IPS-18c (cell line): ENCODE data around the gene RNU6-1.

ENCODE experiments used
- H3K4me3 ChIP-seq: 2 replicates; pipeline ENCODE4 v1.7.0; 2013; ENCODE audit warnings: low read depth, mild to moderate bottlenecking, low read length, moderate library complexity; ENCODE audit not compliant: insufficient read depth
- H3K9me3 ChIP-seq: one replicate; pipeline ENCODE4 v1.6.1; 2013; ENCODE audit warnings: mild to moderate bottlenecking, low read length, moderate library complexity; ENCODE audit not compliant: control insufficient read depth, insufficient read depth

RNU6-1 gene

DNA sequence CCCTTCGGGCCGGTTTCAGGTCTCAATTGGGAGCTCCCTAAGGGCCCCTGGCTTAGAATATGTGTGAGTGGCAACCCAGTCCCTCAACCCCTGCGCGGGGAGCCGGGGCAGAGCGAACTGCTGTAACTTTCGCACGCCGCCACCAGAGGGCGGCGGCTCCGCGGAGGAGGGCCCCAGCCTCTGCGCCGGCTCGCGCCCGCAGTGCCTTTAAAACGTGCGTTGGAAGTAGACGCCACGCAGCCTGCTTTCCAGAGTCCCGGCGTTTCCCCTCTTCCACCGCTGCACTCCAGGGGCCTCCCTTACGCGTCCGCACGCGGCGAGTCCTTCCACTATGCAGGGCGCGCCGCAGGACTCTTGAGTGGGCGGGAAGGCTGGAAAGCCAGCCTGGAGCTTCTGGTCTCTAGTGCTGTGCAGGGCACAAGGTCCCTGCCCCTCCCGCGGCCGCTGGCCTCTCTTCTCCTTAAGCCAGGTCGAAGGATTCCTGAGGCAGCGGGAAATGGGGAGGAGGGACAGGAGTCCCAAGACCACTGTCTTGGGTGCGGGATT, 23.7 kb upstream of the RNU6-1 start:
- peak overlapping the region; percentile 50 for H3K4me3 ChIP-seq
- H3K9me3 ChIP-seq, result no peaks in the 10 kb centered on the region

DNA sequence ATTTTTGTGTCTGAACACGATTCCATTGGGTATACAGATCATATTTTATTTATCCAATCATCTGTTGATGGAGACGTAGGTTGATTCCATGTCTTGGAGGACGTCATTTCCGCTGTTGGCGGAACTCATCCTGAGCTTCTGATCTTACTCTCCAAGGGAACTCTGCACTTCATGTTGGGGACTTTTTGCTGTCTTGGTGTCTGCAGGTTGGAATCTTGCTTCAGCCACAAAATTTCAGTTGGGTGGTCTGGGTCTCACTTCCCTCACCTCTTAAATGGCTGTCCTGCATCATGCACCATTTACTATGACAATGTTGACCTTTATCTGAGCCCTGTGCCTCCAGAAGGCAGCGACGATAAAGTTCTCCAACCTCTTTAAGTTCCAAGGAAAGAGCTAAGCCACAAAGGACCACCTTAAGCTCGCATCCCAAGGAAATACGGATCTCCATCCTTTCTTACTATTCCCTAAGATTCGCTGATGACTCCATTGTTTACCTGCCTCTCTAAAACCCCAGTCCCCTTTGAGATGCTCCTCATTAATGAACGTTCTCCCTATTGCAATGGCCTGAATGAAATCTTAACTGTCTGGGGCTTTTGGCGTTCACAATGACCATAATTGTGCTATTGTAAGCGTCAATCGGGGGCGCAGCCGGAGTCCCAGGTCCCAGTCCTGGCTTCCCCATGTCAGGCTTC, 23.1 kb upstream of the RNU6-1 start:
- H3K4me3 ChIP-seq, result no peak overlapping the region
- no peaks in the 10 kb centered on the region for H3K9me3 ChIP-seq

DNA sequence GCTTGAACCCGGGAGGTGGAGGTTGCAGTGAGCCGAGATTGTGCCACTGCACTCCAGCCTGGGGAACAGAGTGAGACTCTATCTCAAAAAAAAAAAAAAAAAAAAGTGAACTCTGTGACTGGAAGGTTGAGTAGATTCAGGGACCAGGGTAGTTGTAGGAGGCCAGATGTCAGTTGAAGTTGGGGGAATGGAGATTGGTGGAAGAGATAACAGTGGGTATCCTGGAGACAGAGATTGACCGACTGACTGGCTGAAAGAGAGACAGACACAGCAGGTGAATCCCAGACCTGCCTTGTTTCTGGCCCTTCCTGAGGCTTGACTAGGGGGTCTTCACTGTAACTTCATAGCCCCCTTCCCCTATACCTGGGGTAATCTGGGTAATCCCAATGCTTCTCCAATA, 22.1 kb upstream of the RNU6-1 start:
- H3K9me3 ChIP-seq, result no peaks in the 10 kb centered on the region
- no peak overlapping the region for H3K4me3 ChIP-seq

DNA sequence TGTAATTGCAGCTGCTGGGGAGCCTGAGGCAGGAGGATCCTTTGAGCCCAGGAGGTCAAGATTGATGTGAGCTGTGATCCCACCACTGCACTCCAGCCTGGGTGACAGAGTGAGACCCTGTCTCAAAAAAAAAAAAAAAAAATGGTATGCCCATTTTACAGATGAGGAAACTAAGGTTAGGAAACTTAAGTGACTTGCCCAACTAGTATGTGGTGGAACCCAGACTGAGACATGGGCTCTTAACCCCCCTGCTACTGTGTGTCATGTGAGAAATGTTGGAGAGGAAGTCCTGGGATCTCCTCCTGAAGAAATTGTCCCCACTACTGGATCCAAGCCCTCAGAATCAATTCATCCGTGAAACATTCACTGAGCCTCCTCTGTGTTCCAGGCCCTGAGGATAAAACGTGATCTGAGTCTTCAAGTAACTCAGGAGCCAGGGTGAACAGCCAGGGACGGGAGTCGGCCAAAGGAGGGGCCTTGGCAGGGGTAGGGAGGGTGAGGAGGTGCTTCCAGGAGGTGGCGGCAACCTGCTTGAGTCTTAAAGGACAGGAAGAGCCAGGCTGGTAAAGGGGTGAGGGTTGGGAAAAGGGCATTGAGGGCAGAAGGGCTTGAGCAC, 19.6 kb upstream of the RNU6-1 start:
- Histone ChIP-seq H3K4me3 (no peak overlapping the region), H3K9me3 (no peaks in the 10 kb centered on the region)

DNA sequence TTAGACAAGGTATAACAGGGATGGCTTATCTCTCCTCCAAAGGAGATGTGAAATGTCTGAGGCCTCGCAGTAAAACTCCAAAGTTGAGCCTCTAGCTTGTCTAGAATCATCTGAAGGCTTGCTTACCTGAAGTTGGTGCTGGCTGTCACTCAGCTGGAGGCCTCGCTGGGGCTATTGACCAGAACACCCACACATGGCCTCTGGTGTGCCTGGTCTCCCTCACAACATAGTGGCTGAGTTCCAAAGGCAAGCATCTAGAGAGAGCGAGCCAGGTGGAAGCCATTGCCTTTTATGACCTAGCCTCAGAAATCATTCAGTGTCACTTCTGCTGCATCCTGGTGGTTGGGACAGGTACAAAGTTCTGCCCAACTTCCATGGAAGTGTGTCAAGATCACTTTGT, 17.4 kb upstream of the RNU6-1 start:
- H3K4me3 ChIP-seq, result no peak overlapping the region
- no peaks in the 10 kb centered on the region for H3K9me3 ChIP-seq

DNA sequence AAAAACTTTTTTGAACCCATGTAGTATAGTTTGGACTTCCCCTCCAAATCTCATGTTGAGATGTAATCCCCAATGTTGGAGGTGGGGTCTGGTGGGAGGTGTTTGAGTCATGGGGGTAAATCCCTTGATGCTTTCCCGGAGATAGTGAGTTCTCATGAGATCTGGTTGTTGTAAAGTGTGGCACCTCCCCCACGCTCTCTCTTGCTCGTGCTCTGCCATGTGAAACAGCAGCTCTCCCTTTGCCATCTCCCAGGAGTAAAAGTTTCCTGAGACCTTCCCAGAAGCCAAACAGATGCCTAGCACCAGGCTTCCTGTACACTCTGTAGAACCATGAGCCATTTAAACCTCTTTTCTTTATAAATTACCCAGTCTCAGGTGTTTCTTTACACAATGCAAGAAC, 16.0 kb upstream of the RNU6-1 start:
- Histone ChIP-seq H3K9me3 (no peaks in the 10 kb centered on the region), H3K4me3 (no peak overlapping the region)

DNA sequence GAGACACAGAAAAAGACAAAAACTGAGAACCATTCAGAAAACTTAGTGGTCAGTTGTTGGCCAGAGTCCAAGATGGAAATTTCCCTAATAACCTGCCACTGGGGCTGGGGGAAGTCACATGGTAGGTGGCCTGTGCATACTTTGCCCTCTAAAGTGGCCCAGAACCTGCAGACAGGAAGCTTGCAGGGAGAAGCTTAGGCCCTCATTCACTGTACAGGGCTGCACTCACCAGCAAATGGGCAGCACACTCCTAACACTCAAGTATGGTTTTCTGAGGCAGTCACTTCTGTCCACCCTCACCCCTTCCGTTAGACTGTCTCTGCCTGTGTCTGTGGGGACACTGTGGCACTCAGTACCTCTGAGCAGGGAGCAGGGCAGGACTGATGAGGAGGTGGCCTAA, 14.5 kb upstream of the RNU6-1 start:
- no peak overlapping the region for H3K4me3 ChIP-seq
- H3K9me3 ChIP-seq, result no peaks in the 10 kb centered on the region

DNA sequence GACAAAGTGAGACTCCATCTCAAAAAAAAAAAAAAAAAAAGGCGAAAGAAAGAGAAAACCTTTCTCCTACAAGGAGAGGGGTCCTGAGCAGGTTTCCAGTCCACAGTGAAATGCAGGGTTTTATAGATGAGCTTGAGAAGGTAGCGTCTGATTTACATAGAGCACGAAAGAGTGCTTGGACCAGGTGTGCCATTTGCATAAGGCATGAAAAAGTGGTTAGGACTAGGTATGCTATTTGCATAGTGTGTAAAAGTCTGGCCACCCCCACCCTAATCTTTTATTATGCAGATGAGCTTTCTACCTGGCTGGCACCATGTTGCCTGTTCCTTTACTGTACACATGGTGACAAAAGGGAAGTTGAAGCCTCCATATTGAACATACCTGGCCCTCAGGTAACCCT, 13.6 kb upstream of the RNU6-1 start:
- no peaks in the 10 kb centered on the region for H3K9me3 ChIP-seq
- no peak overlapping the region for H3K4me3 ChIP-seq

DNA sequence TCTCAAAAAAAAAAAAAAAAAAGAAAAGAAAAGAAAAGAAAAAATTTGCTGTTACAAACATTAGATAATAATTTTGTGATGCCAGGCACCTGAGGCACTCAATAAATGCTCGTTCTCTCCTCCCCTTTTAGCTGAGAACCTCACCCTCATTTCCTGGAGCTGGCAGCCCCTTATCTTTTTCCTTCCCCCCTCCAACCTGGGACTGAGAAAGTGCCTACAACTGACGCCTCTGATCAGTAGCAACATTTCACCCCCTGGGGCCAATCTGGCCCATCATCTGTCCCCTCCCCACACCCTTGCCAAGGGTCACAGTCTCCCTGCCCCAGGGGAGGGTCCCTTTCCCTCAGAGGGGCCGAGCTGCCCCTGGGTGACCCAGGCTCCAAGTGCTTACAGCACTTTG, 12.6 kb upstream of the RNU6-1 start:
- Histone ChIP-seq H3K9me3 (no peaks in the 10 kb centered on the region), H3K4me3 (no peak overlapping the region)

DNA sequence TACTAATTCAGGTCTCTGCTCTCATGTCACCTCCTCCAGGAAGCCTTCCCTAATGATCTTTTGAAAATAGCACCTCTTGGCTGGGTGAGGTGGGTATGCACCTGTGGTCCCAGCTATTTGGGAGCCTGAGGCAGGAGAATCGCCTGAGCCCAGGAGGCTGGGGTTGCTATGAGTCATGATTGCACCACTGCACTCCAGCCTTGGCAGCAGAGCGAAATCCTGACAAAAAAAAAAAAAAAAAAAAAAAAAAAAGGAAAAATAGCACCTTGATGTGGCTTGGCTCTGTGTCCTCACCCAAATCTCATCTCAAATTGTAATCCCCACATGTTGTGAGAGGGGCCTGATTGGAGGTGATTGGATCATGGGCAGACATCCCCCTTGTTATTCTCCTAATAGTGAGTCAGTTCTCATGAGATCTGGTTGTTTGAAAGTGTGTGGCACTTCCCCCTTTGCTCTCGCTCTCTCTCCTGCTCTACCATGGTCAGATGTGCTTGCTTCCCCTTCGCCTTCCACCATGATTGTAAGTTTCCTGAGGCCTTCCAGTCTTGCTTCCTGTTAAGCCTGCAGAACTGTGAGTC, 11.2 kb upstream of the RNU6-1 start:
- Histone ChIP-seq H3K9me3 (no peaks in the 10 kb centered on the region), H3K4me3 (no peak overlapping the region)

DNA sequence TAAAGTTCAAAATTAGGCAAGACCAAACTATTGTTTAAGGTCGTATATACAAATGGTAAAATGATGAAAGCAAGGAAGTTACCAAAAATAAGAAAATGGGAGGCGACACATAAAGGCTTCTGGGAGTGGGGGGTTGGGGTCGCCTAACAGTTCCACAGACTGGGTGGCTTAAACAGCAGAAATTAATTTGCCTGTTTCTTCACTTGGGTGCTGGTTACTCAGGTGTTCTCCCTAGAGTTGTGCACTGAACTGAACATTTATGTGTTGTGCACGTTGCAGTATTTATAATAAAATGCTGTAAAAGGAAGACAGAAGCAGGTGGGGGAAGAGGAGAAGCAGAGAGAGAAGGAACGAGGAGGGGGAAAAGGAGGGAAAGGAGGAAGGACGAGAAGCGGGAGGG, 10.5 kb upstream of the RNU6-1 start:
- Histone ChIP-seq H3K4me3 (no peak overlapping the region), H3K9me3 (no peaks in the 10 kb centered on the region)

DNA sequence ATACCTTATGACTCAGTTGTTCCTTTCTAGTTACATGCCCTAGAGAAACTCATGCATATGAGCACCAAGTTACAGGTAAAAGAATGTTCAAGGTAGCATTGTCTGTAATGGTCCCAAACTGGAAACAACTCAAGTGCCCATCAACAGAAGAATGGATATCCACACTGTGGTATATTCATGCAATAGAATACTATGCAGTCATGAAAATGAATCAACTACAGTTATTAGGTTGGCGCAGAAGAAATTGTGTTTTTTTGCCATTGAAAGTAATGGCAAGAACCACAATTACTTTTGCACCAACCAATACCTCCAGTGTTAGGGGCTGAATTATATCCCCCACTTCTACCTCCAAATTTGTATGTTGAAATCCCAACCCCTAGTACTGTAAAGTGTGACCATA, 9.7 kb upstream of the RNU6-1 start:
- H3K9me3 ChIP-seq, result no peaks in the 10 kb centered on the region
- no peak overlapping the region for H3K4me3 ChIP-seq

DNA sequence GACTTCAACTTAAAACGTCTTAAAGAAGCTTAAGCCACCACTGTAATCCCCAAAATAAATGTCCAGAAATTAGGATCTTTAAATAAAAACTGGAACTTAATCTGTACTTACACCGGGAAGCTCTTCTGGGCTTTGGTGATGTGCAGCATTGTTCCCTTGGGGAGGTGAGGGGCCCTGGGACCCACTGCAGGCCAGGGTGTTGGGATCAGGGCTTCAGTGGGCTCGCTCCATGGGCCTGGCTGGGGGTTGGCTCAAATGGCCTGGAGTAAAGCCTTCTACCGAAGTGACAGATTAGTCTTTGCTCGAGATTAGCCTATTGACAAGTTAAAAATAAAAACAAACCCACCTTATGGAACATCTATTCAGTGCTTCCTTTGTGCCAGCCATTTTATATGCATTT, 6.1 kb upstream of the RNU6-1 start:
- Histone ChIP-seq H3K9me3 (no peaks in the 10 kb centered on the region), H3K4me3 (no peak overlapping the region)

DNA sequence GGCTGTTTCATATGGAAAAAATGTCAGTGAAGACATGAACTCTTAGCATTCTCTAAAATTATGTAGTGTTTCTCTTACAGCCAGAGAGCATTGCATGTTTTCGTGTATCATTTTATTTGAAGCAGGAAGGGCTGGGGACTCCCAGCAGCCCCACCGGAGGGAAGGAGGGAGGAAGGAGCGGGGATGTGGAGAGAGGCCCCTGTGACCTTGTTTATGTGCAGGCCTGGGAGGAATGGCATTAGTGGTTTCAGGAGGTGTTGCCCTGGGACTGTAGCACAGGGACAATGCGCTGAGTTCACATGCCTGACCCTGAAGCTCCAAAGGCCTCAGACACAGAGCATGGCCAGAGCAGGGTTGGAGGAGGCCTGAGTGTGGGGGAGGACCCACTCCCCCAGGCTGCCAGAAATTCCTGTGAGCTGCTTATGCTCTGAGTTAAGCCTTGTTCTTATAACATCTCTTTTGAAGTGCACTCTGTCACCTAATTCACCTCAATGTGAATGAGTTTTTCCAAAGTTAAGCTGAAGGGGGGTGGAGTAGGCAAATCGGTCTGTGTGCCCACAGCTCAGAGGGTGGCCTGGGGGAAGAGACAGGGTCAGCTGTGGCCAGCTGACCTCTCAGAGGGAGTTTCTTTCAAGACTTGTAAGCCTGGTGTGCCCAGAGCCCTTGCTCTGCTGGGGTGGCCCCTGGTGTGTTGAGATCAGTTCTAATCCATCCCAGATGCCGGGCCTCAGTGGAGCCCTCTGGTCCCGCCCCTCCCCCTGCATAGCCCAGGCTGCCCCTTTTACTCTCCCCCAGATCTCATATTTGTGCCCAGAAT, 3.9 kb upstream of the RNU6-1 start:
- Histone ChIP-seq H3K9me3 (no peaks in the 10 kb centered on the region), H3K4me3 (no peak overlapping the region)

DNA sequence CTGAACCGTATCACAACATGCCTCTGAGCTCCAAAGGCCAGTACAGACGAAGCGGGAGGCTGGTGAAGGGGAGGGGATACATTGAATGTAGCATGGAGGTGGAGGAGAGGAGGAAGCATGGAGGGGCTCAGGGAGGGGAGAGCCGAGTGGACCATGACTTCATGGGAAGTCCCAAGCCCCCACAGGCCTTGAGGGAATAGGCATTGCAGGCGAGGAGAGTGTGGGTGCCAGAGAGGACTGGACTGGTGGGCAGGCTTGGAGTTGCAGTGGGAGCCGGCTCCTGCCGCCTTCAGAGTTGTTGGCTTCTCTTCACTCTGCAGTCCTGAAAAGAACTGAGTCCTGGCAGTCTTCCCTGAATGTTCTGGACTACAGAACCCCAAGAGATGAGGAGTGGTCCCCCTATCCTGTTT, 3.3 kb upstream of the RNU6-1 start:
- Histone ChIP-seq H3K9me3 (no peaks in the 10 kb centered on the region), H3K4me3 (no peak overlapping the region)

DNA sequence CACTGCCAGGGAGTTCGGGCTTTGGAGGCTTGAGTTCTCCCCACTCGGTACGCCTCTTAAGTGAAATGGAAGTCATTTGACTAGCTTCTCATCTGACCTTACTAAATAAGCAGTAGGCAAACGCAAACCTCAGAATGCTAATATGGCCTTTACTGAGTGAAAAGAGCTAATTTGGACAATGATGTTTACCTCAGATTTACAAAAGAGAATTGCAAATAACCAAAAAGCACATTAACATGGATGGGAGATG, 1.6 kb upstream of the RNU6-1 start:
- peak overlapping the region; percentile 84; the same call in 1 of the 2 replicates for H3K4me3 ChIP-seq
- H3K9me3 ChIP-seq, result no peaks in the 10 kb centered on the region

DNA sequence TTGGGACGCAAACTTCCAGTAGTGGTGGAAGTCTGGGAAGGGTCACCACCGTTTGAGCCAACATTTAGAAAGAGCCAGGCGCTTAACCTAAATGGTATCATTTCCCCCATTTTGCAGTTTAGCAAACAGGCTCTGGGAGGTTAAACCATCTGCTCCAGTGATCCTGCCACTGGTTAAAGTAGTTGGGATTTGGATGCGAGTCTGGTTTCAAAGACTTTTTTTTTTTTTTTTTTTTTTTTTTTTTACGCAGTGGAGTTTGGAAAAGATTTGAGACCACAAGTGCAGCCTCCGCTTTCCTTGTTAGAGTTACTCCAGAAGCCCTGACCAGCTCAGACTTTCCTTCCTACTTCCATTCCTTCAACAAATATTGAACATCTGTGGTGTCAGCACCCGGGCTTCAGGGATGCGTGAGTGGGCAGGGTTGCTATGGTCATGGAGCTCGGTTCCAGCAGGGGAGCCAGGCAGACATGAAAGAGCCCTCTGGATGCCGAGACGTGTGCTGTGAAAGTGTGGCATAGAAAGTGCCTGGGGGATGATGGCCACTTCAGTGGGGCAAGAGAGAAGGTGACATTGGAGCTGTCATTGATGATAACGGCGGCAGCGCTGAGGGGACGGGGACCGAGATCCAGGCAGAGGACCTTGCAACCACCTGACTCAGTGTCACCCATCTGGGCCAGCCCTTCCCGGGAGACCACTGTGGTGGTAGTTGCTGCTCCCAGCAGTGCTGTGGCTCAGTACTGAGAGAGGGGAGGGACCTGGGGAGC, 1.1 kb upstream of the RNU6-1 start:
- H3K9me3 ChIP-seq, result no peaks in the 10 kb centered on the region

More for the DNA sequence above, 1.1 kb upstream of the RNU6-1 start:
- peak overlapping the region; percentile 84 for H3K4me3 ChIP-seq
